ENCODE data around the gene TASL.
"Not testable (repeated sequence)": the region's sequence is repeated elsewhere in the genome, so short reads cannot be mapped to it uniquely, and the experiment has no call there.

Gene TASL

DNA sequence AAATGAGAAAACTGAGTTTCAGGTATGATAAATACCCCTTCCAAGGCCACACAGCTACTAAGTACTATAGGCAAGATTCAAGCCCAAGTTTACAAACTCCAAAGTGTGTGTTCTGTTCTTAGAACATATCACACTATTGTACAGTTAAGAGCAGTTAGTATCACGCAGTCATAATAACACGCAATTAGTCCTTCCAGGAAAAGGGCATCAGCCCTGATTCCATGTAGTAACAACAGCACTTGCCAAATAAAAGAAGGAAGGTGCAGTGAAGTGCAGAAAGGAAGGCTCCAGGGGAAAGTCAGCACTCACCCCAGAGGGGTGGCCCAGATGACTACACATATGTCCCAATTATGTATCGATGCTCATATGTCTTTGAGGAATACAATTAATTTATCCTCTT, 4.4 kb downstream of the TASL start:
- DNase-seq: no peak

DNA sequence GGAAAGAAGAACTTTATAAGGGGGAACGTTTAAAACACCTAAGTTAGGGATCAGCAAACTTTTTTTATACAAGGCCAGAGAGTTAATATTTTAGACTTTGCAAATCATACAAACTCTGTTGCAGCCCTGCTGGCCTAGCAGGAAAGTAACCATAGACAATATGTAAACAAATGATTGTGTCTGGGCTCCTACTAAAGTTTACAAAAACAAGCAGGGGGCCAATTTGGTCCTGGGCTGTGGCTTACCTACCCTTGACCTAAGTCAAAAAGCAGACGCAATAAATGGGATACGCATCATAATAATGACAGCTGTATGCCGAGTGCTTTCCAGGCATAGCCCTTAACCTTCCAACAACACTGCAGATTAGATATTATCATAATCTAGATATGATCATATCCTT, 4.9 kb downstream of the TASL start:
- DNase-seq: no peak

DNA sequence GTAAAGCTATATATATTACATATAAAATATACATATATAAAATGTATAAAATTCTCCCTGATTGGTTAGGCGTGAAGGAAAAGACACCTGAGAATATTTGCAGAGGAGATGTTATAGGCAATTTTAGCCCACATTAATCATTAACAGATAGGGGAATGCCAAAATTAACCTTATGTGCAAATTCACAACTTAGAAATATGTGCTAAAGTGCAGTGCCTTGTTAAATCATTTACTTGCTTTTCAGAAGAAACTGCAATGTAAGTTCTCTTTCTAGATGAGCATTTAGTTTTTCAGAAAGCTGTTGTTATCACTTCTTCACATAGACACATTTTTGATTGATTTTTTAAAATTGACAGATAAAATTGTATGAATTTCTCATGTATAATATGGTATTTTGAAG, 5.6 kb downstream of the TASL start:
- no peak for DNase-seq

DNA sequence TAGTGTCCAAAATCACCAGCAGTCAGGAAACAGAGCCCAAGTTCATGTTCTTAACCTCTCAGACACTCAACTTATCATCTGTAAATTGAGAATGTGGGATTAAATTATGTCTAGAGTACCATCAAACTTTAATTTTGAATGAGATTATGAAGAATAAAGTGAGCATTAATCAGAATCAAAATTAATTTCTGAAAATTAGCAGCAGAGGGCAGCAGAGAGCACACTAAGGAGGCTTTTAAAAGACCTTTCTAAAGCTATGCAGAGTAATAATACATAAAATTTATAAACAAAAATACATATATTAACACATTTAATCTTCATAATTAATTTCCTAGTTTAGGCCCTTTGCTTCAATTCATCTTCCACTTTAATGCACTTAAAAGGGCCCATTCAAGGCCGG, 7.1 kb downstream of the TASL start:
- no peak for DNase-seq

DNA sequence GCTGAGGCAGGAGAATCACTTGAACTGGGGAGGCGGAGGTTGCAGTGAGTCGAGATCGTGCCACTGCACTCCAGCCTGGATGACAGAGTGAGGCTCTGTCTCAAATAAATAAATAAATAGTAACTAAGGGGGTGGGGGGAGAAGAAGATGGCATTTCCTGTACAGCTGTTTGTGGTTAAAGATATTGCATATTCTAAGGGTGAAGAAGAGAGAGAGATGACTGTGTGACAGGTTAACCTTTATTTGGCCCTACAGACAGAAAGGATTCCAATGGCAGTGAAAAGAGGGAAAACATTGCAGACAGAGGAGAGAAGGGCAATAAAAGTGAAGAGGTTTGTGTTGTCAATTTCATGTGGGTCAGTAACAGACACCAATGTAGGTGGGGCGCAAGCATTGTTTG, 9.4 kb downstream of the TASL start:
- no peak for DNase-seq

DNA sequence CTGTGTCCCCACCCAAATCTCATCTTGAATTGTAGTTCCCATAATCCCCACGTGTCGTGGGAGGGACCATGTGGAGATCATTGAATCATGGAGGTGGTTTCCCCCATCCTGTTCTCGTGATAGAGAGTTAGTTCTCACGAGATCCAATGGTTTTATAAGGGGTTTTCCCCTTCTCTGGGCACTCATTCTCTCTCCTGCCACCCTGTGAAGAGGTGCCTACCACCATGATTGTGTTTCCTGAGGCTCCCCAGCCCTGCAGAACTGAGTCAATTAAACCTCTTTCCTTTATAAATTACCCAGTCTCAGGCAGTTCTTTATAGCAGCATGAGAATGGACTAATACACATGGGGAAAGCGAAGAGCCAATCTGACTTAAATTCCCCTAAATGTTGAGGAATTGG, 14.5 kb downstream of the TASL start:
- DNase-seq: not testable (repeated sequence)

DNA sequence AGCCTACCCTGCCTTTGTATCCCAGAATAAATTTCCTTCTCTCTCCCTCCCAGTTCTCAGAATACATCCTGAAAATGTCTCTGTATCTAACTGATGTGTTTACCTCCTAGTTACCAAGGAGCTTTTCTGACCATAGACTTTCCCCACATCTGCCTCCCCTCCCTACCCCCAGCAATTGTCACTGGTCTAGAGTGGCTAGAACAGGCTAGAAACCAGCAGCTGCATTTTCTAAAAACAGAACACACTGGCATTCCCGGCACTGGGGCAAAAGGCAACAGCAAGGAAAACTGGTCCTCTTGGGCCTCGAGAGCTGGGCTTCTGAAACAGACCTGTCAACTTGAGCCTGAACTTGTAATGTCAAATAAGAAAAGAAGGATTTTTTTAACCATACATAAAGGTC, 16.4 kb downstream of the TASL start:
- DNase-seq: no peak

DNA sequence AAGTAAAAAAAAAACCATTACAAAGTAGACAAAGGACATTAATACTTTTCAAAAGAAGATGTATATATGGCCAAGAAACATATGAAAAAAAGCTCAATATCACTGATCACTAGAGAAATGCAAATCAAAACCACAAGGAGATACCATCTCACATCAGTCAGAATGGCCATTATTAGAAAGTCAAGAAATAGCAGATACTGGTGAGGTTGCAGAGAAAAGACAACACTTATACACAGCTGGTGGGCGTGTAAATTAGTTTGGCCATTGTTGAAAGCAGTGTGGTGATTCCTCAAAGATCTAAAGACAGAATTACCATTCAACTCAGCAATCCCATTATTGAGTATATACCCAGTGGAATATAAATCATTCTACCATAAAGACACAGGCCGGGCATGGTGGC, 39.3 kb downstream of the TASL start:
- DNase-seq: no peak

DNA sequence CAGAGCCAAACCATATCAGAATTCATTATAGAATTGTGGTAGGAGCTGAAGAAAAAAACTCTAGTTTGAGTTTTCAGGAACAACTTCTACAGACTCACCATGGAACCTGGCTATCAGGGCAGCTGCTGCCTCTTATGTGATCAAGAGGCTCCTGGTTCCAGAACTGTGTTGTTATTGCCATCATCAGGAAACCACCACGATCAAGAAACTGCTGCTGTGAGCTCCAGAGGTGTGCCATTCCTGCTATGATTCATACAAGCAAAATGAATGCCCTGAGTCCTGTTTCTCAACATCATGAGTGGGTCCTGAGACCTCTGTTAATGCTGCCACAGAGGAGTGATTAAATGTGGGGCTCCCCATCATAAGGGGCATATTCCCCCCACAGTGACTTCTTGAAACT, 43.7 kb downstream of the TASL start:
- no peak for DNase-seq

DNA sequence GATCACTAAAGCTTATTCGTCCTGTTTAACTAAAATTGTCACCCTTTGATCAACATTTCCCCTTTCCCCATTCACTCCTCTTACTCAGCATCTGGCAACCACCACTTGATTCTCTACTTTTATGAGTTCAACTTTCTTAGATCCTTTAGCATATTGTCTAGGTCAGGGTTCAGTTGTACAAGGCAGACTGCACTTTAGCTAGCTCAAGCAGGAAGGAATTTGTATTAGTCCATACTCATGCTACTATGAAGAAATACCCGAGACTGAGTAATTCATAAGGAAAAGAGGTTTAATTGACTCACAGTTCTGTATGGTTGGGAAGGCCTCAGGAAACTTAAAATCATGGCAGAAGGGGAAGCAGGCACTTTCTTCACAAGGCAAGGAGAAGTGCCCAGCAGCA, 44.3 kb downstream of the TASL start:
- DNase-seq: no peak

DNA sequence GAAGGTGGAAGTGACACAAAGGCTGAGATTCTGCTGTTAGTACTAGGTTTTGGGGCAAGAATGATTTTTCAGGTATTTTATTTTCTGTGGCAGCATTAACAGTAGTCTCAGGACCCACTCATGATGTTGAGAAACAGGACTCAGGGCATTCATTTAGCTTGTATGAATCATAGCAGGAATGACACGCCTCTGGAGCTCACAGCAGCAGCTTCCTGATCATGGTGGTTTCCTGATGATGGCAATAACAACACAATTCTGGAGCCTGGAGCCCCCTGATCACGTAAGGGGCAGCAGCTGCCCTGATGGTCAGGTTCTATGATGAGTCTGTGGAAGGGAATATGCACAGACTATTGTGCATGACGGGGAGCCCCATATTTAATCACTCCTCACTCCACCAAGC, 47.0 kb downstream of the TASL start:
- DNase-seq: no peak

DNA sequence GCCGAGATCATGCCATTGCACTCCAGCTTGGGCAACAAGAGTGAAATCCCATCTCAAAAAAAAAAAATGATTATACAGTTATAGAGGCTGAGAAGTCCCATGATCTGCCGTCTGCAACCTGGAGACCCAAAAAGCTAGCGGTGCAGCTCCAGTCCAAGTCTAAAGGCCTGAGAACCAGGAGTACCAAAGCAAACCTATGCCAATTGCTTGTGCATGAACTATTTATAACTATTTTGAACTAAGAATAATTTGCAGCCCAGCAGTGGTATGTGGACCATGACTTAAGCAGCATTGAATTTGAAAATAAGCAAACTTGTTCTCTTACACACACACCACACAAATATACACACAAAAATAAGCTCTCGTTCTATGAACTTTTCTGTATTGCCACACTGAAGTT, 51.8 kb downstream of the TASL start:
- no peak for DNase-seq

DNA sequence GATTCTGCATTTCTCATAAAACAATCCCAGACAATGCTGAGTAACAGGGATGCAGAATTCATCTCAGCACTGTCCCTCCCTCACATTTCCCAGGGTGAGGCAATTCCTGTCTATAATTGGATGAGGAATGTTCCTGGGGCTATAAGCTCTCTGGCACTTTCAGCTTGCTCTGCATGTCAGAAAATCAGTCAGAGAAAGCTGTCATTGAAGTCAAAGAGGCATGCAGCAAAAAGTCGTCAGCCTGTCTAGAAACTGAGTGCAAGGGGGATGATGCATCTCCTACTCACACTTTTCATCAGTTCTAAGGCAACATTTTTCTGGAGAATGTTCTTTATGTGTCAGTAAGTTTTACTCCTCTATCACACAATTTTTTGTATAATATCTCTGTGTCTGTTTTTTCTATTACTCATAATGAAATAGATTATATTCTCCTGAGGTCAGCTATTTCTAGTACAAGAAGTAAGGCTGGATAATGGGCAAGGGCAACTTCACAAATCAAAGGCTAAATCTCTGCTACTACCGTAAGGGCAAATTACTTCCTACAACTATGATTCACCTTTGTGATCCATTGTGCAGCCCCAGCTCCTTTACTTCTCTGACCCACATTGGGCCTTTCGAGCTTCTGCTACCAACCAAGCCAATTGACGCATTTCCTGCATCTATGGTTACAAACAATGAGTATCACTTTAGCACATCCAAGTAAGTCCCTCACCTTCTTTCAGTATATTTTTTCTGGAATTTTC, 56.0 kb downstream of the TASL start:
- DNase-seq: no peak

DNA sequence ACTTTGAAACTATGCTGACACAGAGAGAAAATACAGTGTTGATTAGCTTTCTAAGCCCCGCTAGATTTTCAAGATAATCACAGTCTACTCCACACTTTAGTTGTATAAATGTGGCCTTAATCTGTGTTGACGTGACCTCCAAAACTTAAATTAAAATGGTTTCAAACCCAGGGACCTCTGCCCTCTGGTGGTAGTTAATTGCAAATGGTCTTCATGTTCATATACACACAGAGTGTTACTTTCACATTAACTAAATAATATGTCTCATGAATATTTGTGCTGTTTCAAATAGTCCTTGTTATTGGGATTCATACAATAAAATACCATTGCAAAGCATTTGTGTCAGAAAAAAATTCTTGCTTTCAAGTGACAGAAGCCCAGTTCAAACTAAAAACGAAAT, 64.3 kb downstream of the TASL start:
- no peak for DNase-seq
